ENCODE results near the gene WASF3.

Gene WASF3

DNA sequence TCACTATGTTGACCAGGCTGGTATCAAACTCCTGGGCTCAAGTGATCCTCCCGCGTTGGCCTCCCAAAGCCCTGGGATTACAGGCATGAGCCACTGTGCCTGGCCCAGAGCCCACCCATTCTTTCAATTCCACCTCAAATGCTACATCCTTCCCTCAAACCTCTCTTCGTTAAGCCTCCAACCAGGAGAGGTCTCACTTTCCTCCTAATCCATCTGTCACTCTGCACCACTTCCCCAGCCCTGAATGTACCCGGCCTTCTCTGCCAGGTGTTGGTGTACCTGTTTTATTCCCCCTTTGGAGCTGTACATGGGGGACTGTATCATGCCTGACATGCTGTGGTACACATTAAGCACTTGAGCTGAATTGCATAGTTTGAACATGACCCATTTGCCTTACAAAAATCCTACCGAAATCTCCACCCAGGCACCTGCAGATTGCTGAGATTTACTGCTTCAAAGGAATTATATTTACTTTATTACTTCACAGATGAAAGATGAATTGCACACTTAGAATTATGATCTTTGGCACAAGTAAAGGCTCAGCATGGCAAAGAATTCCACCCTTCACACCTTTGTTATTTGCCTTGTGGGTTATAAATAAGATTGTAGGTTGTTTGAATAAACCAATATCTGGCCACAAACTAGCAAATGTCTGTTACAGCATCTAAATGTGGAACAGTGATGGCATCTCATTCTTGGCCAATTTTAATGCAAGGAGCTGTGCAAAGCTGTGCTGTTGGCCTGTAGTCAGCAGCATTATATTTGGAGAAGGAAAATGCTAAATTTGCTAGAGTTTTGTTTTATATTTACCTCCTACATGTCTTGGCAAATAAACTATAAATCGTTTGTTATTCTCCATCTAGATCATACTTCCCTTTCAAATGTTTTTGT is 15.6 kb upstream of the WASF3 start:
- no peak for FAIRE-seq
- DNase-seq (ENCODE audit: low spot score) = no peak

DNA sequence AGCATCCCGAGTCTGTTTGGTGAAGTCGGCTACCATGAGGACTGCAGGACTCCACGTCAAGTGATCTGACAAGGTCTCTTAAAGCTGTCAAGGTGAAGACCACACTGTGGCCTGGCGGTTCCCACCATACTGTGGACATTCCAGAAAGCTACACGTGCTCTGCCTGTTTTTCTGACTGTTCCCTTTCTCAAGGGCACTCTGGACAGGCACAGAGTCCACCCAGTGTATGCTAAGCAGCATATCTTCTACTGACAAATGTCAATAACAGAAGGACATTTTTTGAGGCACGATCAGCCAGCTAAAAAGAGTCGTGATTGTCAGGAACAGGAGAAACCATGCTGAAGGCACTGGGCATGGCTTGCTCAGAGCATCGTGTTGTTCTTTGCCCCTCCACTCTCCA is 12.8 kb upstream of the WASF3 start:
- DNase-seq (ENCODE audit: low spot score) (no peak), FAIRE-seq (no peak)

DNA sequence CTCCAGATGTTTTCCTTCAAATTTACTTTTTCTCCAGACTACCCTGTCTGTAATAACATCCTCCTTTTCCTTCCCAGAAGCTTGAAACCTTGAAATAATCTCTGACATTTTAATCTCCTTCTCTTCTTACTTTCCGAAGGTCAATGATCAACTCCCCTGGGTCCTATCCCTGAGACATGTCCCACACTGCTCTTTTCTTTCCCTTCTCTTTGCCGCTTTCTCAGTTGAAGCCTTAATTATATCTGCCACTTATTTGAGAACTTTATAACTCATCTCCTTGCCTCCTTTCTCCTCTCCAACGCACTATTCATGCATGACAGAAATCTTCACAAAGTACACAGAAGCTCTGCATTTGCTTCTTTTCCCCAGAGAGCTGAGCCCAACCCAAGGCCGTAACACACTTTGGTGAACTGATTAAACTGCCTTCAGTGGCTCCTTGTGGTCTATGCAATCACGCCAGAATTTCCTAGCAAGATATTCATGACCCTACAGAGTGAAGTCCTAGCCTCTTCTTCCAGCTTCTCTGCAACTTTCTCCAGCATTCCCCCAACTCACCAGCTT is 9.2 kb upstream of the WASF3 start:
- FAIRE-seq (no peak), DNase-seq (ENCODE audit: low spot score) (no peak)

DNA sequence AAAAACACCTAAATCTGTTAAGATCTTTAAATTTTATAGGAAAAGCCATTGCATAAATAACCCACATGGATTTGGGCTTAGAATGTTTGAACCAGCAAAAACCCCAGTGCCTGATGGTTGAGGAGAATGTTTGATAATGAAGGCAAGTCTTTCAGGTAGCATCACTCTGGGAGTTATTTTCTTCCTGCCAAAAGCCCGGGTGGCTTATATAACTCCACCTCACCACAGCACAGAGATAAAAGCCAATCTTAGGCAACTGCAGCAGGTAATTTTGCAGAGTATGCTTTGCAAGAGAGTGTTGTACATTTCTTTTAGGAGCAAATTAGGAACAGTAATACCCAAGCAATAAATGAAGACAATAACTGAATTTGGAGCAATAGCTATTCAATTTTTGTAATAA is 7.8 kb upstream of the WASF3 start:
- FAIRE-seq (no peak), DNase-seq (ENCODE audit: low spot score) (no peak)

DNA sequence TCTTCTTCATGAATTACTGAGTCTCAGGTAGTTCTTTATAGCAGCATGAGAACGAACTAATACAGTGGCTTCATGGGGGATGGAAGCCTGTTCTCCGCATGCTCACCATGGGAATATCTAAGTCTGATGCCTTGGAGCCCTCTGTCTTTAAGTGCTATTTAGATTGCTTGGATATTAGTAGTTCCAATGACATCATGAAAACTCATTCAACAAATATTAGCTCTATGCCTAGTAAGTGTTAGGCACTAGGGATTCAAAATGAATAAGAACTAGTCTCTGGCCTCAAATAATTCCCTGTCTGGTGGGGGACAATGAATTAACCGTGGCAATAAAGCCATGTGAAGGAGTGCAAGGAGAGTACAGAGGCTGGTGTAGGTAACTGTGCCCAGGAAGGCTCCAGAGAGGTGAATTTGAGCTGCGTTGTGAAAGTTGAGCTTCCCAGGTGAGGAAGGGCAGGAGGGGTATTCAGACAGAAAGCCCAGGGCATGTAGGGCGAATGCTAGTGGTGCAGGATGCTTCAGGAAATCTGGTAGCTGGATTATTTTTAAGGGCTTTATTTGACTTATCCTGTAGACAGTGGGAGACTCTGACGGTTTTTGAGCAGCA is 6.1 kb upstream of the WASF3 start:
- DNase-seq (ENCODE audit: low spot score) (no peak), FAIRE-seq (no peak)

DNA sequence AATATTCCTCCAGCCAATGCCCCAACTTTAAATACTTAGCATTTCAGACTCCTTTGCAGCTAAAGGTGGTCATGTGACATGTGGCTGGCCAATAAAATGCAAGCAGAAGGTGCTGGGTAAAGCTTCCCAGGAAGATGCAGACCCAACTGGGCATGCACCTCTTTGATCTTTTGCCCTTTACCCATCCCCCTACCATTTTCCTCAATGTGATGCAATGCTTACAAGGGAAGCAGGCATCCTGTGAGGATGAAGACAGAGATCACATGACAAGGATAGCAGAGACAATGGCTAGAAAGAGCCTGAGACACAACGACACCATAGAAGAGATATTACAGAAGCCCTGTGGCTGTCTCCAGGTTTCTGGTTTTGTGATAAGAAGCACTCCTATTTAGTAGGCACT is 2.1 kb upstream of the WASF3 start:
- FAIRE-seq = no peak
- no peak for DNase-seq (ENCODE audit: low spot score)

DNA sequence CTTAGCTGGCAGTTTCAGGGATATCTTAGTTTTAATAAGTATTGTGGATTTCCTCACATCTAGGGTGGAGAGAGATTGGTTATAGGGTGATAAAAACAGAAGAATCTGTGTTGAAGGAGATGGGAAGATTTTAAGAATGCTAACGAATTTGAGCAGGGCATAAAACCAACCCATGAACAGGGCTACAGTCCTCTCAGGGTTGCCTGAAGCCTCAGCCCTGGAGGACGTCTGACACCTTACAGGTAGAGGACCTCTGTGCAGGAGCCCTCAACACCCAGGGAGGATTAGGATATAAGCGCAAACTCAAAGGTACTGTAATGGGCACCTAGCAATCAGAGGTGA is 461 bp upstream of the WASF3 start:
- DNase-seq (ENCODE audit: low spot score) (no peak), FAIRE-seq (no peak)

DNA sequence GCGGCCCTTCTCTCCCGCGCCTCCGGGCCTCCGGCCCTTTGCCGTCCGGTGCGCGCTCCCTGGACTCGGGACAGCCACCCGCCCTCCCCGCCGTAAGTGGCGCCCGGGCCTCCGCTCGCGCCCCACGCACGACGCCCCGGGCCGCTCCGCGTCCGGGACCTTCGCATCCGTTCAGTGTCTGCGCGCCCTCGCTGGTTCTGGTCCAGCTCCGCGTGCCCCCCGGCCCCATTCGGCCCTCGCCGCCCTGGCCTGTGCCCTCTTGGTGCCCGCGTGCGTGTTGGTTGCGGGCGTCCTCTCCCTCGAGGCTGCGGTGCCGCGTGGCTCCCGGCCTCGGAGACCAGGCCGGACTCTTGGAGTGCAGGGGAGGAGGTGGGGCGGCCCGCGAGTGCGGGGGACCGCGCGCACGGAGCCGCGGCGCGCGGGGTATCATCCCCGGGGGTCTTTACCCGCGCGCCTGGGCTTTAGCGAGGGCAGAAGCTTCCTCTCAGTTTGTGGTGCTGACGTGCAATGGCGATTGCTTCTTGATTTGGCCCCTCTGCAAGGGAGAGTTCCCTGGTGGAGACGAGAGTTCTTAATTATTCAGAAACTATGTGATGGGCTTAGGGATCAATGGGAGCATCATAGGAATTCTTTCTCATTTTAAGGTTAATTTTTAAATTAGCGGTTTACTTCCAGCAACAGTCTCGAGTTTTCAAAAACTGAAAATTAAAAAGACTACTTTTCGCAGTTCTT is 757 bp downstream of the WASF3 start:
- FAIRE-seq = no peak
- DNase-seq (ENCODE audit: low spot score) = no peak

DNA sequence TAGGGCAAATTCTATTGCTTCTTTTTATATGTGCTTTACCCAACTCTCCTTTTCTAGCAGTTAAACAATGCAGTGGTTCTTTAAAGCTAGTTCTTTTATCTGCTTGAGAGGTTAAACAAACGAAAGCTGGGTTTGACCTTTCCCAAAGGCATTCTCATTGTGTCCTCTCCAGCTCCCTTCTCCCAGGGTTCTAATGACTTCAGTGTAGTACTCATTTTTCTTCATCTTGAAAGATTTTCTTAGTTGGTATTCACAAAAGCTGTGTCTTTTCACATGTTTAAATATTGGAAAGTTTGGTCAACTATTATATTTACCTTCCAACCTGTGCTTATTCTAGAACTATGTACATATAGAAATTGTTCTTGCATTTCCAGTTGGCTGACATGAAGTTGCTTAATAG is 1.5 kb downstream of the WASF3 start:
- FAIRE-seq (no peak), DNase-seq (ENCODE audit: low spot score) (no peak)

DNA sequence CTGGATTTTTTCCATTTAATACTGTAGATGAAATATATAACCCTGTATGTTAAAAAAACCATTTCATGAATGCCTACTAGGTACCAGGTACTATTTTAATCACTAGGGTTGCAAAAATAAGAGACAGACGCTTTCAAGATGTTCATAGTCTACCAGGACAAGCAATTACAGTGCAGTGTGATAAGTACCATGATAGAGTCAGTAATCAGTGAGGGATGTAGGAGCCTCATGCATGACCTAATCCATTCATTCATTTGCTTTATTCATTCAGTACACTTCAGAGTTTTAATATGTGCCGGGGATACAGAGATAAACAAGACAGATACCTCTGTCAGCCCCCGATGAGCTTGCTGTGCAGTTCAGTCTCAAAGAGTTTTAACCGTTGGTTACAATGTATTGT is 3.0 kb downstream of the WASF3 start:
- DNase-seq (ENCODE audit: low spot score) (no peak), FAIRE-seq (no peak)

DNA sequence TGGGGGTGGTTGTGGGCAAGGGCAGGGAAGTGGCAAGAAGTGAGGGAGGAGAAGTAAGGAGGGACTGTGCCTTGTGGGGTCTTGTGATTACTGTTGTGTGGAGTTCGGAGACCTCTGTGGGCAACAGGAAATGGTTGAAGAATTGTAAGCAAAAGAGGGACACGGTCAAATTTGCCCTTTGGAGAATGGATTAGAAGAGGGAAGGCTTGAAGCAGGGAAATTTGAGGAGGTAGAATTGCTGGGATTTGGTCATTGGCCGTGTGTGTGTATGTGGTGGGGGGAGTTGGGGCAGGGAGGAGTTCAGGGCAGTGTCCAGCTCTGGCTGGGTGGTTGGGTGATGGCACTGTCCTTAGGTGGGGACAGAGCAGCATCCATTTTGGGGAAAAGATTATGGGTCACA is 3.6 kb downstream of the WASF3 start:
- FAIRE-seq (no peak), DNase-seq (ENCODE audit: low spot score) (no peak)

DNA sequence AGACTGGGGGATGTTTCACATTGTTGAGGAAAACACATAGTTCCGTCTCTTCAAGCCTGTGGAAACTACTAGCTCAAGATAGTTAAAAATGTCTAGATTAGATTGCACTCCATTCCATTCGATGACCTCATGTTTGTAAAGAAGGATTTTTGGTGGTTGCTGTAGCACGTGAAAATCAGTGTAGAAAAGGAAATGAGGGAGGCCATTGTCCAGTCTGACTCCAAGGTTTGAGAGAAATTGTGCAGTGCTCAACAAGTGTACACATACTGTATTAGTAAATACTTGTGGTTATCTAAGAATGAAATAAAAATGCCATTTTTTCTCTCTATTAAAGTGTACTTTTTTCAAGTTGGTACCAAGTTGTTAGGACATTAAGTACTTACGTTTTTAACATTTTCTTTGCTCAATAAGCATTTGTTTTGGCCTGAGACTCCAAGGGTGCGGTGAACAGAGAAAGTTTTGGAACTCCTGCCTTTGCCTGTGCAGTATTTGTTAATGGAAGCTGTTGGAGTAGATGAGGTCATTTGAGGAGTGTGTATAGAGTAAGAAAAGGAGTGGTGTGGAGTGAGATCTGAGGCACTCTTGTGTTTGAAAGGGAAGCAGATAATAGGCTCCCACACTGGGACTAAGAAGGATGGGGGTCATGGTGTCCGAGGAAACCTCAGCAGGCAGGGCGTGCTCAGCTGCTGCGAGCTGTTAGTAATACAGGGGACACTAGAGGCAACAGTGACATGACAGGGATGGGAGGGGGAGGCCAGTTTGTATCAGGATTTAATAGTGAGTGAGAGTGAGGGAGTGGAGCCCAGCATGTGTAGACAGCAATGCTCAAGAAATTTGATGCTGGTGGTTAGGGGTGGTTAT is 4.4 kb downstream of the WASF3 start:
- FAIRE-seq = no peak
- DNase-seq (ENCODE audit: low spot score) = no peak

DNA sequence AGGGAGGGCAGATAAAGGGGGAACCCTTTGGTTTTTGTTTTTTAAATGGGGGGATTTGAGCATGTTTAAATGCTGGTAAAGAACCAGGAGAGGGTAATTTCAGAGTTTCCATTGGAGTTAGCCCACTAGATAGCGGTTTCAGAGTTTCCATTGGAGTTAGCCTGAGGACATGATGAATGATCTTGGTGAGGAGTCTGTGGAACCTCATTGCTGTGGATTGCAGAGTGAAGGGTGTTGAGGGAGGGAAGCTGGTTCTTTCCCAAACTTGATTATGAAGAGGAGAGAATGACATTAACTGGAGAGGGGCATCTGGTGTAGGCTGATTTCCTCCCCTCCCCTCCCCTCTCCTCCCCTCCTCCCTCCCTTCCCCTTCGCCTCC is 5.0 kb downstream of the WASF3 start:
- FAIRE-seq (no peak), DNase-seq (ENCODE audit: low spot score) (no peak)

DNA sequence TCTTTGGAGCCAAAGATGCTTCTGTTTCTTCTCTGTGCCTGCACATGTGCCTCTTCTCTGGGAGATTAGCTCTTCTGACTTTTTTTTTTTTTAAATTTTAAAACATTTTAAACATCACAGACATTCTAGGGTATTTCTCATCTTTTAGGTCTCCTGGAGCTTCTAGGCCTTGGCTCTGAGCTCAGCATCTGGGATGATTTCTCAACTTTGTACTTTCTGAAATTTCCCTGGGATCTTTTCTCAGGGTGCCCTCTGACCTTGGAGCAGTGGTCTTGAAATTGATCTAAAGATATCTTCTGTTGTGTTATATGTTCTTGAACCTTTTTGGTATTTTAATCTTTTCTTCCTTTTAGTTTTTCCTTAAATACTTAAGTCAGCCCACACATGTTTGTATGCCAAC is 6.2 kb downstream of the WASF3 start:
- DNase-seq (ENCODE audit: low spot score) = no peak
- FAIRE-seq = no peak

DNA sequence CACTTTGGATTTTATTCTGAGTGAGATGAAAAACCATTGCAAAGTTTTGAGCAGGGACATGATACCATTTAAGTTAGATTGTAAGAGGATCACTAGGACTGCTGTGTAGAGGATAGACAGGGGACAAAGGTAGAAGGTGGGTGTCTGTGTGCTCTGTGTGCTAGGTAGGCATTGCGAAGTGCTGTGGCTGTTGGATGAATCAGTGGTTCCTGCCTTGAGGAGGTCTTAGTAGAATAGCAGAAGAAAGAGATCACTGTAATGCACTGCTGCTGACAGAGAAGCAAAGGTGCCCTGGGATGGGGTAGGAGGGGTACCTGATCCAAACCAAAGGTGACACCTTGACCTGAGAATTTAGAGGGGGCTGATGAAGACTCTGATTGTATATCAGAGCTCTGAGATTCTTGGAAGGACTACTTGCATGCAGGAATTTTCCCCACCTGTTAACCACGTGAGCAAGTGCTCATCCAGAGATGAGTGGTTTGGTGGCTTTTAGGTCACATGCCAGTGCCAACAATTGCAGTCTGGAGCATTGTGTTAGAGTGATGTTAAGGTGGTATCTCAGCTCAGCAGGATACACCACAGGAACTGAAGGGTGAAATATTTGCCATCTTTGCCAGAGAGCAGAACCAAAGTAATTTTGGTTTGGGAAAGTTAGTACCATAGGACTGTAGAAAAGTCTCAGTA is 10.8 kb downstream of the WASF3 start:
- DNase-seq (ENCODE audit: low spot score) (no peak), FAIRE-seq (no peak)

DNA sequence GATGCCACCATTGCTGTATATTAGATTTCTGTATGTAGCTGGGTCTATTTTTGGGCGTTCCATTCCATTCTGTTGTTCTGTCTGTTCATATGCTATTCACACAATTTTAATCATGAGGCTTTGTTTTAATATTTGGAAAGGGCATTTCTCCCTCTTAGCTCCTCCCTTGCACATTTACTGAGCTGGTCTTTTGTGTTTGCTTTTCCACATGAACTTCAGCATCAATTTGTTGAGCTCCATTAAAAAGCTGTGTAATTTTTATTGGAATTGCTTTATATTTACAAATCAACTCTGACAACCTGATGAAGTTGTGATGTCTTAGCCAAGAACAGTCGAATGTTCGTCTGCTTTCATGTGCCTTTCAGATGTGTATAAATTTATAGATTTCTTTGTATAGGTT is 14.0 kb downstream of the WASF3 start:
- DNase-seq (ENCODE audit: low spot score) (no peak), FAIRE-seq (no peak)

DNA sequence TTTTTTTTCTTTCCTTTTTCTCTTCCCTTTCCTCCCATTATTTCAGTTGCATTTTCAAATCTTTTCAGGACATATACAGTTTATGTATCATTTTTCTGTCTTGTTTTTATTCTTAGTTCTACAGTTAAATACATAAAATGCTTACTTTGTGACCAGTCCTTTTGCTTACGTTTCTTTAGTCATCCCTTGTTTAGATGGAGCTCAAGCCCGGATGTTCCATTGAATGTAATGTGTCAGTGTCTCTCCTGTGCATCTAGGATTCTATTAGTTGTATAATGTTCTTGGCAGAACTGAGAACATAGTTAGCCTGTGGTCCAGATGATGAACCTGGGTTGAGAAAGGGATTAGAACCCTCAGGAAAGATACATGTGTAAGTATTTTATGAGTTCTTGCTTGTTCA is 17.8 kb downstream of the WASF3 start:
- no peak for FAIRE-seq

DNA sequence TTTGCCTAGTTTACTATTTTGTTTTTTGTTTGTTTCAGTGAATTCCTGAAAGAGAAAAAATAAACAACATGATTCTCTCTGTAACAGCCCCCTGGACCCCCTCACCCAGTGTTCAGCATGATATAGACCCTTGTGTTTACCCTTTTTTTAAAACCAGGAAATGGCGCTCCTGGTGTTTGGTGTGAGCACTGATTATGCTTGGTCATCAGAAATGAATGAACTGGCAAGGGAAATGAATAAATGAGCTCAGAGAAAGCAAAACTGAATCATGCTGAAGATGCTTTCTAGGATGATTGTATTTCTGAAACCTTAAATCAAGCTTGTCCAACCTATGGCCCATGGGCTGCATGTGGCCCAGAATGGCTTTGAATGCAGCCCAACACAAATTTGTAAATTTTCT is 22.1 kb downstream of the WASF3 start:
- no peak for FAIRE-seq
- DNase-seq (ENCODE audit: low spot score) = no peak

More for the DNA sequence above, 17.8 kb downstream of the WASF3 start:
- no peak for DNase-seq (ENCODE audit: low spot score)

DNA sequence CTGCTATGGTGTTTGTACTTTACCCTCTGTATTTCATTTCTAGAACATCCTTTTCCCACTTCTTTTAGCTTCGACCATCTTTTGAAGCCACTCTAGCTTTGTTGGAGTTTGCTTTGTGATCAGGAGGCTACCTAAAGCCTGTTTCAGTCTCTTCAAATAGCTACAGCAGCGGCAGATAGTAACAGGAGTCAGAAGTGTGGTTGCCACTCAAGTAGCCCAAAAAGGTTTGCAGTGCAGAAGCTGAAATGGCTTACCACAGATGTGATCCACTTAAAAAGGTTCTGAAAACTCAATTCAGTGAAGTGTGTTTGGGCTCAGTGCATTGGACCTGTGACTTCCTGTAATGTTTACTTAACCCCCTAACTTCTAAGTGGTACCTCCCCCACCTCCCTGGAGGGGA is 26.2 kb downstream of the WASF3 start:
- no peak for DNase-seq (ENCODE audit: low spot score)

DNA sequence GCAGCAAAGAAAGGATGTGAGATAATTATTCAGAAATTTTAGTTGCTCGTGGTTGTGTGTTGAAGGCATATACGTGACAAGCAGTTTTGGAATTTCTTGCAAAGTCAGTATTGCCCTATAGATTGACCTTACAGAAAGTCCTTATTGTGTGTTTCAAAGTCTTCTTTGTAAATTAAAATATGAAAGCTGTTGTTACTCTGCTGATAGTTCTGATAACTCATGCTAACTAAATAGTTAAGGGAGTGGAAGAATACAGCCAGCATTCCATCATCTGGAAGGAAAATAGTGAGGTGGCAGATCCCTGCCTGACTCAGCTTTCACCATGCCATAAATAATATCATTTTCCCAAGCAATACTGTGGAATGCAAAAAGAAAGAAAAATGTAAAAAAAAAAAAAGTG is 27.2 kb downstream of the WASF3 start:
- DNase-seq (ENCODE audit: low spot score) (no peak), FAIRE-seq (no peak)

More for the DNA sequence above, 26.2 kb downstream of the WASF3 start:
- no peak for FAIRE-seq

DNA sequence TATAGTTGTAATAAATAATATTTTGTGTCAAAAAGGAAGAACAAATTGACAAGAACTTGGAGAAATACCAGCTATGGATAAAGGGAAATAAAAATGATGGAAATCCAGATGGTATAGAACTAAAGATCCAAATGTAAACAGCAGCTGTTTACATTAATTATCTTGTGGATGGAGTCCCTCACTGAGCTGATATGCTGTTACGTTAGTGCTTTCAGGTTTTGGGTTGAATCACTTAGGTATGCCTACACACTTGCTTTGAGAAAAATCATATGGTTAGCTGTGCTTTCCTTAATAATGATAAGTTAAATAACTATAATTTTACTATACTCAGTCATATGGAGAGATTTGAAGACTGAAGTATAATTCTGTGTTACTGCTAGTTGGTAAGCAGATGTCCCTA is 27.7 kb downstream of the WASF3 start:
- FAIRE-seq (no peak), DNase-seq (ENCODE audit: low spot score) (no peak)
